IMR-90 (cell line): Measurements from ENCODE around the gene KPNA2. TPM values are rescaled to one million over a fixed set of nuclear protein-coding genes. Genes with fewer than 3 reads are reported as not detected.

Source experiments
- ATAC-seq: fragments of 200-7000 bp; cut with Tn5 transposase; 2 replicates; pipeline ENCODE4 v1.9.1; 2020; ENCODE audit warnings: low read depth, mild to moderate bottlenecking, moderate library complexity
- BruUV-seq: library from RNA; stranded (reverse); fragments of 400-500 nt; replicated peaks from 2 replicates; lab custom pipeline; 2021; lab: Mats Ljungman, UMichigan
- CTCF ChIA-PET: fragments of 300-600 bp; formaldehyde crosslinking; extraction: SDS; loops from one replicate; lab custom pipeline; 2021; ENCODE audit warnings: antibody characterized with exemption; lab: Yijun Ruan, JAX
- POLR2A ChIA-PET: fragments of 300-600 bp; sonication (Branson Sonifier 250); formaldehyde crosslinking; loops from one replicate; lab custom pipeline; 2022; ENCODE audit warnings: antibody characterized with exemption; ENCODE audit not compliant: unreplicated experiment; lab: Charles Lee
- DNase-seq: peaks from one replicate; pipeline ENCODE4 v3.0.0; 2013
- H2AFZ ChIP-seq: replicated peaks from 2 replicates; pipeline ENCODE3; 2013; ENCODE audit warnings: low read length, mild to moderate bottlenecking; ENCODE audit not compliant: poor library complexity
- H2AK5ac ChIP-seq: 2 replicates; pipeline ENCODE4 v1.6.1; 2013; ENCODE audit warnings: low read depth, low read length, inconsistent platforms
- H2AK9ac ChIP-seq: replicated peaks from 2 replicates; pipeline ENCODE3; 2013; ENCODE audit warnings: mild to moderate bottlenecking, low read depth, low read length, moderate library complexity; ENCODE audit not compliant: poor library complexity
- H2BK120ac ChIP-seq: 2 replicates; pipeline ENCODE4 v1.6.1; 2013; ENCODE audit warnings: low read depth, low read length, inconsistent platforms
- H2BK15ac ChIP-seq: 3 replicates; pipeline ENCODE4 v1.6.1; 2013; ENCODE audit warnings: low read depth, low read length, inconsistent platforms
- H2BK20ac ChIP-seq: 2 replicates; pipeline ENCODE4 v1.6.1; 2013; ENCODE audit warnings: low read depth, mild to moderate bottlenecking, inconsistent platforms, low read length, moderate library complexity
- H2BK5ac ChIP-seq: 2 replicates; pipeline ENCODE4 v1.6.1; 2013; ENCODE audit warnings: mild to moderate bottlenecking, low read depth, low read length, inconsistent platforms; ENCODE audit not compliant: poor library complexity, severe bottlenecking
- H3K14ac ChIP-seq: replicated peaks from 2 replicates; pipeline ENCODE4 v1.6.1; 2013; ENCODE audit warnings: low read depth, low read length, inconsistent platforms
- H3K18ac ChIP-seq: 2 replicates; pipeline ENCODE4 v1.6.1; 2013; ENCODE audit warnings: low read depth, low read length, control low read depth
- H3K23ac ChIP-seq: 2 replicates; pipeline ENCODE4 v1.6.1; 2013; ENCODE audit warnings: low read depth, low read length, inconsistent platforms
- H3K27ac ChIP-seq: 2 replicates; pipeline ENCODE4 v1.5.1; 2013; ENCODE audit warnings: mild to moderate bottlenecking, control low read depth, low read length; ENCODE audit not compliant: insufficient read depth
- H3K27me3 ChIP-seq: 2 replicates; pipeline ENCODE4 v1.6.1; 2013; ENCODE audit warnings: low read length; ENCODE audit not compliant: control insufficient read depth, insufficient read depth
- H3K36me3 ChIP-seq: 2 replicates; pipeline ENCODE4 v1.6.1; 2013; ENCODE audit warnings: low read length, mixed read lengths; ENCODE audit not compliant: control insufficient read depth, insufficient read depth
- H3K4ac ChIP-seq: 2 replicates; pipeline ENCODE4 v1.6.1; 2013; ENCODE audit warnings: low read depth, low read length, inconsistent platforms
- H3K4me1 ChIP-seq: 2 replicates; pipeline ENCODE4 v1.6.1; 2013; ENCODE audit warnings: low read length, mixed read lengths; ENCODE audit not compliant: control insufficient read depth, insufficient read depth
- H3K4me2 ChIP-seq: 2 replicates; pipeline ENCODE4 v1.6.1; 2013; ENCODE audit warnings: low read depth, mild to moderate bottlenecking, control low read depth, low read length, moderate library complexity
- H3K4me3 ChIP-seq: 2 replicates; pipeline ENCODE4 v1.5.1; 2013; ENCODE audit warnings: low read depth, mild to moderate bottlenecking, control low read depth, low read length, moderate library complexity; ENCODE audit not compliant: insufficient read depth
- H3K56ac ChIP-seq: 2 replicates; pipeline ENCODE4 v1.6.1; 2013; ENCODE audit warnings: low read length, inconsistent platforms; ENCODE audit not compliant: insufficient read depth; ENCODE audit errors: extremely low read depth
- H3K79me1 ChIP-seq, 2 experiments: 2 replicates each; pipeline ENCODE4 v1.6.1; 2013; ENCODE audit warnings: low read length in 2 of 2, inconsistent platforms in 1 of 2, low read depth in 1 of 2
- H3K9ac ChIP-seq: 2 replicates; pipeline ENCODE4 v1.6.1; 2013; ENCODE audit warnings: low read depth, low read length, control low read depth
- H3K9me1 ChIP-seq: 2 replicates; pipeline ENCODE4 v1.6.1; 2013; ENCODE audit warnings: low read length, inconsistent platforms; ENCODE audit not compliant: insufficient read depth
- H3K9me3 ChIP-seq: 2 replicates; pipeline ENCODE4 v1.6.1; 2013; ENCODE audit warnings: low read length; ENCODE audit not compliant: control insufficient read depth, insufficient read depth
- H4K20me1 ChIP-seq: 2 replicates; pipeline ENCODE4 v1.6.1; 2013; ENCODE audit warnings: low read length, inconsistent platforms; ENCODE audit not compliant: insufficient read depth
- H4K5ac ChIP-seq: 2 replicates; pipeline ENCODE4 v1.6.1; 2013; ENCODE audit warnings: mild to moderate bottlenecking, low read depth, low read length, control low read depth
- H4K8ac ChIP-seq, 2 experiments: 2 replicates each; pipeline ENCODE4 v1.6.1; 2013; ENCODE audit warnings: low read depth in 2 of 2, low read length in 2 of 2, control low read depth in 1 of 2, inconsistent platforms in 1 of 2
- H4K91ac ChIP-seq: 2 replicates; pipeline ENCODE4 v1.6.1; 2013; ENCODE audit warnings: low read depth, low read length, inconsistent platforms; ENCODE audit not compliant: insufficient read depth
- BHLHE40 ChIP-seq: fragments of 150-350 bp; IDR thresholded peaks from 2 replicates; pipeline ENCODE4 v1.6.1; 2016; ENCODE audit warnings: mild to moderate bottlenecking, low read depth, low read length
- CEBPB ChIP-seq: IDR thresholded peaks from 2 replicates; pipeline ENCODE4 v1.6.1; 2012; ENCODE audit warnings: low read depth, low read length, improper control_type of control experiment
- CHD1 ChIP-seq: IDR thresholded peaks from 2 replicates; pipeline ENCODE4 v1.6.1; 2012; ENCODE audit warnings: low read depth, low read length, improper control_type of control experiment
- CTCF ChIP-seq: conservative IDR thresholded peaks from 2 replicates; pipeline ENCODE4 v1.5.1; 2012; ENCODE audit warnings: mild to moderate bottlenecking, low read depth, low read length, improper control_type of control experiment
- ELK1 ChIP-seq: fragments of 150-350 bp; IDR thresholded peaks from 2 replicates; pipeline ENCODE4 v1.6.1; 2016; ENCODE audit warnings: low read depth, mild to moderate bottlenecking, low read length, moderate library complexity, borderline replicate concordance
- FOS ChIP-seq: fragments of 150-350 bp; IDR thresholded peaks from 2 replicates; pipeline ENCODE4 v1.6.1; 2016; ENCODE audit warnings: low read depth, low read length
- MAFK ChIP-seq: IDR thresholded peaks from 2 replicates; pipeline ENCODE4 v1.6.1; 2012; ENCODE audit warnings: low read depth, low read length, improper control_type of control experiment
- MAZ ChIP-seq: IDR thresholded peaks from 2 replicates; pipeline ENCODE4 v1.6.1; 2012; ENCODE audit warnings: low read depth, mild to moderate bottlenecking, low read length, improper control_type of control experiment, moderate library complexity, borderline replicate concordance
- MXI1 ChIP-seq: IDR thresholded peaks from 2 replicates; pipeline ENCODE4 v1.6.1; 2012; ENCODE audit warnings: low read depth, mild to moderate bottlenecking, low read length, moderate library complexity, borderline replicate concordance
- NFE2L2 ChIP-seq: fragments of 150-350 bp; IDR thresholded peaks from 2 replicates; pipeline ENCODE4 v1.6.1; 2016; ENCODE audit warnings: low read depth, mild to moderate bottlenecking, low read length
- POLR2A ChIP-seq: IDR thresholded peaks from 2 replicates; pipeline ENCODE4 v1.6.1; 2012; ENCODE audit warnings: mild to moderate bottlenecking, low read depth, low read length
- RAD21 ChIP-seq: IDR thresholded peaks from 2 replicates; pipeline ENCODE4 v1.6.1; 2012; ENCODE audit warnings: low read length, improper control_type of control experiment
- RCOR1 ChIP-seq: IDR thresholded peaks from 2 replicates; pipeline ENCODE4 v1.6.1; 2012; ENCODE audit warnings: mild to moderate bottlenecking, low read length, improper control_type of control experiment; ENCODE audit not compliant: insufficient replicate concordance
- RFX5 ChIP-seq: IDR thresholded peaks from 2 replicates; pipeline ENCODE4 v1.8.0; 2012; ENCODE audit warnings: low read depth, mild to moderate bottlenecking, low read length, moderate library complexity
- SMC3 ChIP-seq: fragments of 150-350 bp; IDR thresholded peaks from 2 replicates; pipeline ENCODE4 v1.6.1; 2016; ENCODE audit warnings: low read depth, mild to moderate bottlenecking, antibody characterized with exemption, low read length, moderate library complexity
- WGBS, 2 experiments: methylation state at CpG; one replicate each; pipeline versions ENCODE4 v1.1.5 to v1.1.7; 2013; ENCODE audit warnings: missing lambda C conversion rate in 2 of 2; ENCODE audit not compliant: insufficient read length in 1 of 2; ENCODE audit errors: extremely low coverage in 2 of 2; 5-methylcytosine and 5-hydroxymethylcytosine counted together
- dilution Hi-C: fragments of 300-500 bp; cut with HindIII; formaldehyde crosslinking; loops from one replicate; pipeline ENCODE4 v1.14.3; 2018; ENCODE audit warnings: low sequenced_read_pairs; ENCODE audit not compliant: unreplicated experiment
- in situ Hi-C: fragments of 300-500 bp; cut with MboI; formaldehyde crosslinking; loops from 3 replicates; pipeline ENCODE4 v1.14.3; 2019; ENCODE audit warnings: low sequenced_read_pairs, inconsistent platforms, mixed read lengths
- intact Hi-C: fragments of 100-400 bp; cut with micrococcal nuclease; formaldehyde crosslinking; loops from 2 replicates; pipeline ENCODE4 v1.10.0; 2022
- polyA plus RNA-seq, 3 experiments: library from polyadenylated mRNA; depleted of rRNA; stranded (reverse); fragments of >200 nt; gene quantifications; 2 replicates each; pipeline ENCODE4 v1.2.3, GENCODE V29; 2012; ENCODE audit warnings: low replicate concordance in 1 of 3
- total RNA-seq: library from RNA; depleted of rRNA; stranded (reverse); fragments of >200 nt; gene quantifications from 2 replicates; pipeline ENCODE4 v1.2.3, GENCODE V29; 2012
- TF ChIP-seq, protein P1 (sequence below): fragments of 150-350 bp; IDR thresholded peaks from 2 replicates; pipeline ENCODE4 v1.6.1; 2017; ENCODE audit warnings: mild to moderate bottlenecking, antibody characterized with exemption, low read length, low read depth

KPNA2 gene
- total and polyA plus RNA-seq, 2 of the 4 experiments (the other 2 are of a cell fraction): 135 to 262 TPM

GRCh38 chr17:68057531-68057952, 22.0 kb downstream of the KPNA2 start:
- no TSS peak for BruUV-seq
- Histone ChIP-seq H3K4me3 (no peak overlapping the region), H2AFZ (no peak overlapping the region), H2AK9ac (no peak overlapping the region), H3K9me3 (no peaks in the 10 kb centered on the region), H3K36me3 (no peaks in the 10 kb centered on the region), H4K8ac (no peak overlapping the region), H3K79me1 (no peaks in the 10 kb centered on the region), H3K4me1 (peaks cover 18% of the 10 kb centered on the region), H2AK5ac (no peak overlapping the region), H2BK20ac (peak overlapping the region; percentile 8; the same call in 1 of the 2 replicates), H3K4me2 (no peak overlapping the region), H4K91ac (no peak overlapping the region), H3K23ac (no peak overlapping the region), H3K27ac (no peak overlapping the region), H3K9me1 (peaks cover 17% of the 10 kb centered on the region), H3K56ac (no peak overlapping the region), H2BK120ac (no peak overlapping the region), H4K20me1 (no peaks in the 10 kb centered on the region), H4K5ac (no peak overlapping the region), H3K18ac (no peak overlapping the region), H2BK5ac (no peak overlapping the region), H3K9ac (no peak overlapping the region), H3K14ac (no peak overlapping the region), H2BK15ac (no peak overlapping the region), H3K4ac (no peak overlapping the region), H3K27me3 (no peaks in the 10 kb centered on the region)
- intact Hi-C loops: loop anchor here (5.0 kb wide), 1 partner anchor 145 kb away; no protein-coding TSS in a partner anchor
- 0% methylated on average over 1 of the region's 4 CpGs; no CpG with 5 or more reads in 1 of the 2 experiments for WGBS, 2 experiments
- in situ Hi-C loops: no loop called here
- ATAC-seq: peak; percentile 47
- POLR2A ChIA-PET: no interaction called here
- TF ChIP-seq SMC3 (peak; percentile 37), ELK1 (no peak), BHLHE40 (no peak), MXI1 (no peak), RFX5 (no peak), CTCF (peak; percentile 57), CEBPB (no peak), POLR2A (no peak), RAD21 (peak; percentile 54), RCOR1 (peak; percentile 38), NFE2L2 (no peak), FOS (no peak), MAFK (no peak), MAZ (no peak), CHD1 (no peak)
- TF ChIP-seq, protein P1, sequence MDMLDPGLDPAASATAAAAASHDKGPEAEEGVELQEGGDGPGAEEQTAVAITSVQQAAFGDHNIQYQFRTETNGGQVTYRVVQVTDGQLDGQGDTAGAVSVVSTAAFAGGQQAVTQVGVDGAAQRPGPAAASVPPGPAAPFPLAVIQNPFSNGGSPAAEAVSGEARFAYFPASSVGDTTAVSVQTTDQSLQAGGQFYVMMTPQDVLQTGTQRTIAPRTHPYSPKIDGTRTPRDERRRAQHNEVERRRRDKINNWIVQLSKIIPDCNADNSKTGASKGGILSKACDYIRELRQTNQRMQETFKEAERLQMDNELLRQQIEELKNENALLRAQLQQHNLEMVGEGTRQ: no peak
- dilution Hi-C loops: no loop called here
- DNase-seq: peak; percentile 56
- CTCF ChIA-PET: interaction anchor here (0.7 to 1.1 kb wide), 2 partner anchors 143 to 337 kb away, joined by 3 read pairs; no protein-coding TSS in a partner anchor
